IPS-NIHi7 (cell line): ENCODE results near the gene SMG6.
"Not testable (repeated sequence)": the region's sequence is repeated elsewhere in the genome, so short reads cannot be mapped to it uniquely, and the experiment has no call there.

Source experiments
- DNase-seq: peaks from one replicate; pipeline ENCODE4 v3.0.0; 2012; ENCODE audit warnings: mixed read lengths; ENCODE audit errors: extremely low spot score

SMG6 gene

GRCh38 chr17:2303204-2304188 lies at the start of gene SMG6, which contains the start of gene SRR:
Gene SMG6, minus strand, starts transcription at chr17:2303785. Its CDS starts 65 bp downstream, at chr17:2303720.
Gene SRR, plus strand, starts transcription at chr17:2303950. Its CDS starts 11,611 bp downstream, at chr17:2315561.
- DNase-seq: peak; percentile 99

GRCh38 chr17:2351269-2351668 lies 47.7 kb upstream of the SMG6 start:
- DNase-seq: no peak

- peak; percentile 93 for DNase-seq
These were observed 44.5 kb upstream of the SMG6 start for GRCh38 chr17:2347805-2348685.

GRCh38 chr17:2346475-2346874 lies 42.9 kb upstream of the SMG6 start:
- DNase-seq: no peak

- no peak for DNase-seq
These were observed 40.9 kb upstream of the SMG6 start for GRCh38 chr17:2344528-2344927.

- no peak for DNase-seq
These were observed 39.8 kb upstream of the SMG6 start for GRCh38 chr17:2343421-2343820.

GRCh38 chr17:2338315-2338657 lies 34.7 kb upstream of the SMG6 start:
- DNase-seq: peak; percentile 48

GRCh38 chr17:2337544-2338314 lies 34.1 kb upstream of the SMG6 start:
- DNase-seq: peak; percentile 78

- DNase-seq: peak; percentile 58
These were observed 33.4 kb upstream of the SMG6 start, which contains the start of gene SGSM2 for GRCh38 chr17:2336852-2337543. Gene SGSM2, plus strand, starts transcription at chr17:2337501. Its CDS starts 188 bp downstream, at chr17:2337689.

- peak; percentile 97 for DNase-seq
These were observed 32.7 kb upstream of the SMG6 start, which contains the start of gene TSR1 for GRCh38 chr17:2336215-2336851. Gene TSR1, minus strand, starts transcription at chr17:2336457. Its CDS starts 30 bp downstream, at chr17:2336427.

- peak; percentile 29 for DNase-seq
These were observed 32.2 kb upstream of the SMG6 start for GRCh38 chr17:2335726-2336214.

- DNase-seq: no peak
These were observed 27.7 kb upstream of the SMG6 start for GRCh38 chr17:2331303-2331702.

- no peak for DNase-seq
These were observed 20.2 kb upstream of the SMG6 start for GRCh38 chr17:2323629-2324314.

GRCh38 chr17:2321399-2321798 lies 17.8 kb upstream of the SMG6 start:
- no peak for DNase-seq

- DNase-seq: no peak
These were observed 15.5 kb upstream of the SMG6 start for GRCh38 chr17:2319051-2319450.

GRCh38 chr17:2317796-2318195 lies 14.2 kb upstream of the SMG6 start:
- no peak for DNase-seq

- not testable (repeated sequence) for DNase-seq
These were observed 13.3 kb upstream of the SMG6 start for GRCh38 chr17:2316916-2317205.

GRCh38 chr17:2312736-2313135 lies 9.2 kb upstream of the SMG6 start:
- no peak for DNase-seq

- DNase-seq: no peak
These were observed 6.0 kb upstream of the SMG6 start for GRCh38 chr17:2309338-2310154.
